Thyroid gland (tissue), 4 donors: ENCODE measurements around the gene KCNMB2. TPM values are rescaled to one million over a fixed set of nuclear protein-coding genes. Genes with fewer than 3 reads are reported as not detected.

Experiments
- DNase-seq, 2 donors: peaks; one replicate each; pipeline ENCODE4 v3.0.0-alpha.2; 2019
- H3K27ac ChIP-seq, 3 donors: fragments of 200-600 bp; sonication (generic); 1 replicate in 2 of 3; 2 replicates in 1 of 3; pipeline ENCODE4 v1.5.1; 2016 to 2019; ENCODE audit warnings: mild to moderate bottlenecking in 1 of 3, moderate library complexity in 1 of 3
- H3K27me3 ChIP-seq: fragments of 200-600 bp; sonication (generic); one replicate; pipeline ENCODE4 v1.5.1; 2019
- H3K36me3 ChIP-seq, 2 donors: fragments of 200-600 bp; sonication (generic); one replicate each; pipeline ENCODE4 v1.5.1; 2016 to 2019
- H3K4me1 ChIP-seq, 2 donors: fragments of 200-600 bp; sonication (generic); one replicate each; pipeline ENCODE4 v1.5.1; 2017 to 2019
- H3K4me3 ChIP-seq, 3 donors: fragments of 200-600 bp; sonication (generic); replicated peaks in 1 of 3; 1 replicate in 2 of 3; 2 replicates in 1 of 3; pipeline ENCODE4 v1.5.1; 2016; ENCODE audit warnings: mild to moderate bottlenecking in 1 of 3
- H3K9me3 ChIP-seq: fragments of 200-600 bp; sonication (generic); one replicate; pipeline ENCODE4 v1.5.1; 2017
- CTCF ChIP-seq, 6 experiments: fragments of 200-600 bp in 3 of 6; fragments of 450-650 bp in 3 of 6; sonication (generic) in 3 of 6; IDR thresholded peaks; one replicate each; pipeline ENCODE4 v1.5.1; 2016 to 2019; ENCODE audit warnings: antibody characterized with exemption in 6 of 6, mild to moderate bottlenecking in 2 of 6, inconsistent platforms in 1 of 6, moderate library complexity in 1 of 6
- POLR2A ChIP-seq, 2 donors: fragments of 450-650 bp; IDR thresholded peaks; one replicate each; pipeline ENCODE4 v1.6.1; 2017; ENCODE audit warnings: antibody characterized with exemption in 2 of 2, mild to moderate bottlenecking in 2 of 2, moderate library complexity in 1 of 2
- WGBS, 2 donors: methylation state at CpG; one replicate each; pipeline ENCODE4 v1.1.5; 2017; 5-methylcytosine and 5-hydroxymethylcytosine counted together
- intact Hi-C: fragments of 100-400 bp; cut with DNase I; formaldehyde crosslinking; loops from one replicate; pipeline ENCODE4 v1.15.1; 2023
- total RNA-seq, 4 donors: library from RNA; depleted of rRNA; stranded (reverse); fragments of >200 nt; gene quantifications; one replicate each; pipeline ENCODE4 v1.2.3, GENCODE V29; 2016

Gene KCNMB2
- total RNA-seq, 4 donors from 2014 or later = 0.56 to 0.92 (median 0.81) TPM; not detected in 1

- TF ChIP-seq CTCF (IDR thresholded peaks at IDR 0.05) (no peak), POLR2A (IDR thresholded peaks at IDR 0.05) (no peak)
- no peaks in the 10 kb centered on the region for H3K9me3 ChIP-seq
- no peak for DNase-seq
- H3K27ac ChIP-seq = no peak overlapping the region
- H3K36me3 ChIP-seq = no peaks in the 10 kb centered on the region
- H3K4me1 ChIP-seq = peaks cover 0 to 5% of the 10 kb centered on the region in 2 donors
- WGBS, 2 donors = 90 to 99% methylated on average over 3 of the region's 3 CpGs
- H3K4me3 ChIP-seq = no peak overlapping the region
- intact Hi-C loops = no loop called here
- H3K27me3 ChIP-seq = no peaks in the 10 kb centered on the region
Observed at GRCh38 chr3:178519701-178520100, 16.5 kb upstream of the KCNMB2 start.

GRCh38 chr3:178520451-178520850 is 15.8 kb upstream of the KCNMB2 start:
- Histone ChIP-seq H3K36me3 (no peaks in the 10 kb centered on the region), H3K4me3 (no peak overlapping the region), H3K27ac (no peak overlapping the region), H3K4me1 (peaks cover 0 to 5% of the 10 kb centered on the region in 2 donors), H3K9me3 (no peaks in the 10 kb centered on the region), H3K27me3 (no peaks in the 10 kb centered on the region)
- WGBS, 2 donors = 90 to 94% methylated on average over 2 of the region's 2 CpGs
- no peak for TF ChIP-seq POLR2A (IDR thresholded peaks at IDR 0.05)
- TF ChIP-seq CTCF (IDR thresholded peaks at IDR 0.05) = no peak
- DNase-seq = no peak
- intact Hi-C loops = no loop called here

- DNase-seq = no peak
- no peaks in the 10 kb centered on the region for H3K36me3 ChIP-seq
- H3K4me1 ChIP-seq = peaks cover 0 to 5% of the 10 kb centered on the region in 2 donors
- WGBS, 2 donors = 61 to 62% methylated on average over 5 of the region's 5 CpGs
- H3K27me3 ChIP-seq = no peaks in the 10 kb centered on the region
- intact Hi-C loops = no loop called here
- TF ChIP-seq POLR2A (IDR thresholded peaks at IDR 0.05) (no peak), CTCF (IDR thresholded peaks at IDR 0.05) (no peak)
- no peak overlapping the region for H3K27ac ChIP-seq
- no peak overlapping the region for H3K4me3 ChIP-seq
- H3K9me3 ChIP-seq = no peaks in the 10 kb centered on the region
Observed at GRCh38 chr3:178522200-178523052, 13.8 kb upstream of the KCNMB2 start.

- 22 to 32% methylated on average over 3 of the region's 3 CpGs for WGBS, 2 donors
- TF ChIP-seq POLR2A (IDR thresholded peaks at IDR 0.05) (no peak), CTCF (IDR thresholded peaks at IDR 0.05) (no peak)
- peaks cover 0 to 5% of the 10 kb centered on the region in 2 donors for H3K4me1 ChIP-seq
- H3K9me3 ChIP-seq = no peaks in the 10 kb centered on the region
- no peaks in the 10 kb centered on the region for H3K27me3 ChIP-seq
- peak in 1 of 2 donors; percentile 8 for DNase-seq
- no peak overlapping the region for H3K4me3 ChIP-seq
- intact Hi-C loops = no loop called here
- no peak overlapping the region for H3K27ac ChIP-seq
- no peaks in the 10 kb centered on the region for H3K36me3 ChIP-seq
Observed at GRCh38 chr3:178525251-178525650, 11.0 kb upstream of the KCNMB2 start.

GRCh38 chr3:178526291-178526690 is 9.9 kb upstream of the KCNMB2 start:
- Histone ChIP-seq H3K27me3 (no peaks in the 10 kb centered on the region), H3K9me3 (no peaks in the 10 kb centered on the region), H3K36me3 (no peaks in the 10 kb centered on the region), H3K4me3 (no peak overlapping the region), H3K27ac (no peak overlapping the region), H3K4me1 (peaks cover 0 to 5% of the 10 kb centered on the region in 2 donors)
- WGBS, 2 donors = 94 to 96% methylated on average over 3 of the region's 3 CpGs
- DNase-seq = no peak
- intact Hi-C loops = no loop called here
- TF ChIP-seq POLR2A (IDR thresholded peaks at IDR 0.05) (no peak), CTCF (IDR thresholded peaks at IDR 0.05) (no peak)
